Endothelial cell of umbilical vein (primary cell): ENCODE measurements around the gene PTPRK. TPM values are rescaled to one million over a fixed set of nuclear protein-coding genes. Genes with fewer than 3 reads are reported as not detected.

Experiments used
- BruUV-seq: library from RNA; stranded (reverse); fragments of 400-500 nt; replicated peaks from 2 replicates; lab custom pipeline; 2021; lab: Mats Ljungman, UMichigan
- CTCF ChIA-PET: fragments of 300-600, 350-600 bp; sonication (Branson Sonifier 250); formaldehyde crosslinking; loops from one replicate; lab custom pipeline; 2021; ENCODE audit warnings: antibody characterized with exemption, inconsistent platforms; lab: Charles Lee
- POLR2A ChIA-PET: fragments of 300-600, 350-600 bp; sonication (Branson Sonifier 250); formaldehyde crosslinking; loops from one replicate; lab custom pipeline; 2021; ENCODE audit warnings: antibody characterized with exemption, inconsistent platforms; lab: Charles Lee
- DNase-seq: peaks from one replicate; pipeline ENCODE4 v3.0.0-alpha.2; 2011; ENCODE audit warnings: low read depth, low spot score
- FAIRE-seq: peaks from 2 replicates; lab custom pipeline; 2011; peaks lifted over from hg19 to GRCh38; lab: Jason Lieb, UNC
- H2AFZ ChIP-seq: 2 replicates; pipeline ENCODE4 v1.6.0; 2012; ENCODE audit warnings: low read depth, low read length, control low read depth, inconsistent platforms
- H3K27ac ChIP-seq: 2 replicates; pipeline ENCODE4 v1.5.1; 2011; ENCODE audit warnings: low read depth, mild to moderate bottlenecking, control low read depth, low read length, moderate library complexity; ENCODE audit not compliant: insufficient read depth
- H3K27me3 ChIP-seq, 2 experiments: 2 replicates each; pipeline versions ENCODE4 v1.6.0 to v1.6.1; 2011; ENCODE audit warnings: low read length in 2 of 2, mixed read lengths in 1 of 2; ENCODE audit not compliant: control insufficient read depth in 2 of 2, insufficient read depth in 2 of 2
- H3K36me3 ChIP-seq, 2 experiments: 2 replicates in 1 of 2; 3 replicates in 1 of 2; pipeline ENCODE4 v1.5.1; 2011; ENCODE audit warnings: low read length in 2 of 2, mild to moderate bottlenecking in 1 of 2, moderate library complexity in 1 of 2; ENCODE audit not compliant: control insufficient read depth in 2 of 2, insufficient read depth in 2 of 2; ENCODE audit errors: extremely low read depth in 1 of 2
- H3K4me1 ChIP-seq: 3 replicates; pipeline ENCODE4 v1.5.1; 2011; ENCODE audit warnings: mild to moderate bottlenecking, low read length; ENCODE audit not compliant: control insufficient read depth, insufficient read depth; ENCODE audit errors: extremely low read depth
- H3K4me2 ChIP-seq: 2 replicates; pipeline ENCODE4 v1.6.1; 2011; ENCODE audit warnings: low read length, control low read depth, mixed read lengths; ENCODE audit not compliant: insufficient read depth
- H3K4me3 ChIP-seq, 3 experiments: fragments of 200-600 bp in 1 of 3; sonication (generic), shearing (Covaris generic) in 1 of 3; replicated peaks in 1 of 3; 2 replicates each; pipeline ENCODE4 v1.5.1; 2011 to 2016; ENCODE audit warnings: control low read depth in 3 of 3, low read length in 3 of 3, mild to moderate bottlenecking in 2 of 3, inconsistent platforms in 1 of 3, low read depth in 1 of 3, moderate library complexity in 1 of 3; ENCODE audit not compliant: insufficient read depth in 1 of 3
- H3K79me2 ChIP-seq: 2 replicates; pipeline ENCODE4 v1.6.0; 2012; ENCODE audit warnings: low read length, inconsistent platforms; ENCODE audit not compliant: control insufficient read depth, insufficient read depth
- H3K9ac ChIP-seq: replicated peaks from 2 replicates; pipeline ENCODE3; 2011; ENCODE audit warnings: low read length, control low read depth; ENCODE audit not compliant: insufficient read depth; ENCODE audit errors: extremely low read depth
- H3K9me1 ChIP-seq: replicated peaks from 3 replicates; pipeline ENCODE4 v1.6.0; 2011; ENCODE audit warnings: mild to moderate bottlenecking, low read length; ENCODE audit not compliant: control insufficient read depth, insufficient read depth; ENCODE audit errors: extremely low read depth
- H3K9me3 ChIP-seq: replicated peaks from 2 replicates; pipeline ENCODE4 v1.5.1; 2012; ENCODE audit warnings: low read length, inconsistent platforms; ENCODE audit not compliant: control insufficient read depth, insufficient read depth
- H4K20me1 ChIP-seq: replicated peaks from 2 replicates; pipeline ENCODE3; 2011; ENCODE audit warnings: mild to moderate bottlenecking, low read length; ENCODE audit not compliant: control insufficient read depth, insufficient read depth; ENCODE audit errors: extremely low read depth
- CTCF ChIP-seq, 2 donors: IDR thresholded peaks; 1 replicate in 1 of 2; 2 replicates in 1 of 2; pipeline ENCODE4 v1.5.1; 2011; ENCODE audit warnings: low read length in 2 of 2, mild to moderate bottlenecking in 2 of 2, moderate library complexity in 2 of 2, control low read depth in 1 of 2, inconsistent platforms in 1 of 2, low read depth in 1 of 2; ENCODE audit not compliant: insufficient read depth in 1 of 2; ENCODE audit errors: extremely low read depth in 1 of 2
- EZH2 ChIP-seq: IDR thresholded peaks from 2 replicates; pipeline ENCODE4 v1.6.1; 2012; ENCODE audit warnings: borderline replicate concordance, low read depth, mild to moderate bottlenecking, moderate library complexity, low read length, inconsistent platforms; ENCODE audit not compliant: severe bottlenecking
- FOS ChIP-seq: IDR thresholded peaks from 2 replicates; pipeline ENCODE4 v1.6.1; 2011; ENCODE audit warnings: mild to moderate bottlenecking, low read length, moderate library complexity, borderline replicate concordance; ENCODE audit not compliant: insufficient read depth
- dilution Hi-C: fragments of 300-500 bp; cut with MboI; formaldehyde crosslinking; loops from one replicate; pipeline ENCODE4 v1.15.0; 2019; ENCODE audit warnings: low sequenced_read_pairs; ENCODE audit not compliant: extremely low pct_ligation_motif_present
- intact Hi-C: fragments of 100-400 bp; cut with micrococcal nuclease; formaldehyde crosslinking; loops from one replicate; pipeline ENCODE4 v1.10.0; 2022
- polyA plus RNA-seq, 4 experiments: library from polyadenylated mRNA; depleted of rRNA in 3 of 4; stranded (reverse) in 3 of 4; unstranded in 1 of 4; fragments of >200 nt; gene quantifications; 2 replicates each; pipeline versions ENCODE4 v1.2.1 to v1.2.3, GENCODE V29; 2011 to 2012; ENCODE audit warnings: missing spikeins in 1 of 4
- total RNA-seq: library from RNA; stranded (reverse); gene quantifications from 2 replicates; pipeline ENCODE4 v1.2.3, GENCODE V29; 2021

The PTPRK gene
- total and polyA plus RNA-seq, 2 donors (not counting 3 experiments of a cell fraction or from before 2014, with no cell fraction given), result 15.2 to 74.0 TPM

DNA sequence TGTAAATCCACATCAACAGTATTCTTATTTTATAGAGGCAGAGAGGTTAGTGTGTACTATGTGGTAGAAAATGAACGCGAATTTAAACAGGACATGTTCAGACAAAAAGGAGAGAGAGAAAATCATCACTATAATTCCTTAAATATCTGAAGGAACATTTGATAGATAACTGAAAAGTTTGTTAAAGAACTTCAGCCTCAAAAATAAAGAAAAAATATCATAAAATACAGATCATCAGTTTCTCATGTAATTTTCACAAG, 169.2 kb downstream of the PTPRK start:
- POLR2A ChIA-PET, result no interaction called here
- peaks cover 26% of the 10 kb centered on the region for H3K79me2 ChIP-seq
- no peak overlapping the region for H3K4me3 ChIP-seq
- no peak overlapping the region for H3K27ac ChIP-seq
- intact Hi-C loops, result no loop called here
- no peak overlapping the region for H3K4me2 ChIP-seq
- FAIRE-seq, result no peak
- DNase-seq, result no peak
- no peaks in the 10 kb centered on the region for H3K27me3 ChIP-seq
- no peak overlapping the region for H2AFZ ChIP-seq
- H3K36me3 ChIP-seq, result no peaks in the 10 kb centered on the region
- BruUV-seq, result no TSS peak
- H4K20me1 ChIP-seq, result no peaks in the 10 kb centered on the region
- no peaks in the 10 kb centered on the region for H3K9me3 ChIP-seq
- dilution Hi-C loops, result no loop called here
- no peak for TF ChIP-seq CTCF (IDR thresholded peaks at IDR 0.05; ENCODE audit: extremely low read depth in 1 of 2, insufficient read depth in 1 of 2, low read depth in 1 of 2, low read length in 2 of 2)
- CTCF ChIA-PET, result interaction anchor here (1.6 to 1.8 kb wide), 2 partner anchors 9 to 165 kb away, joined by 3 to 5 read pairs; no protein-coding TSS in a partner anchor
- no peaks in the 10 kb centered on the region for H3K9me1 ChIP-seq
- H3K9ac ChIP-seq, result no peak overlapping the region
- no peaks in the 10 kb centered on the region for H3K4me1 ChIP-seq

DNA sequence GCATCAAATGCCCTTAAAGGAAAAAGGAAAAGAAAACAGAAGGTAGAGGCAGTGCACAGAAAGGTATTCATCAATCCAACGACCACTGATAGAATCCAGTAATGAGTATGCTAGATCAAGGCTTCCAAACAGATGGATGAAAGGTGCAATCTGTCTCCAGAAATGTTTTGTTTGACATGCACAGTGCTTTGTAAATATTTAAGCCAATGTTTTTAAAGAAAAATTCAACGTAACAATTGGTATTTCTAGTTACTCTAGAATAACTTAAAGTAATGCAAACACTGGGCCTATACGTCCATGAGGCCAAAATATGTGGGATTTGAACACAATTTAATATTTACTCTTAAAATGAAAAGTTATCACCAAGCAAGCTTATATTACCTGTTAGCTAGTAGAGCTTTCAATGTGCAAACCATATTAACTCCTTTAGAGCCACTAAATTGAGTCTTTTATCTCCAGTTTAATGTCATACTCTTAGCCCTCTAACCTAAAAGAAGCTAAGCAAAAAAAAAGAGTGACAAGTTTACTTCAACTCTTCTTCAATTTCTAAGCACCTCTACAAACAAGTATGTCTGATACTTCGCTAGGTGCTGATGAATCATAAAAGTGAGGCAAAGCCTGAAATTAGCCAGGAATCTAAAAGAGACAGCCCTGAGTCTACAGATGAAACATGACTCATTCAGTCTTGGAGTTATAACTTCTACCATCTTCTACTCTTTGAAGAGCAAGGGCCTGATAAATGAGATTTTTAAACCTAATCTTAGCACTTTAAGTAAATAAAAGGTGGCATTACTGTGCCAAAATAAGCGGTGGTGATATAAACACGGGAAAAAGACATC, 169.8 kb downstream of the PTPRK start:
- H3K27ac ChIP-seq, result no peak overlapping the region
- no peaks in the 10 kb centered on the region for H3K9me1 ChIP-seq
- H3K27me3 ChIP-seq, result no peaks in the 10 kb centered on the region
- no peaks in the 10 kb centered on the region for H4K20me1 ChIP-seq
- CTCF ChIA-PET, result interaction anchor here (1.6 to 1.8 kb wide), 2 partner anchors 9 to 166 kb away, joined by 3 to 5 read pairs; no protein-coding TSS in a partner anchor
- no TSS peak for BruUV-seq
- DNase-seq, result no peak
- FAIRE-seq, result no peak
- dilution Hi-C loops (no loop called here), intact Hi-C loops (no loop called here)
- no peak overlapping the region for H3K4me3 ChIP-seq
- POLR2A ChIA-PET, result no interaction called here
- H3K36me3 ChIP-seq, result no peaks in the 10 kb centered on the region
- H3K9me3 ChIP-seq, result no peaks in the 10 kb centered on the region
- H2AFZ ChIP-seq, result no peak overlapping the region
- no peak overlapping the region for H3K9ac ChIP-seq
- H3K79me2 ChIP-seq, result peaks cover 22% of the 10 kb centered on the region
- H3K4me2 ChIP-seq, result no peak overlapping the region
- no peaks in the 10 kb centered on the region for H3K4me1 ChIP-seq
- TF ChIP-seq EZH2 (no peak), FOS (peak; percentile 46)
